IPS-15b (cell line): ENCODE data around the gene MRPL30.

Source experiments
- H3K27me3 ChIP-seq: one replicate; pipeline ENCODE4 v1.6.1; 2013; ENCODE audit warnings: low read length; ENCODE audit not compliant: control insufficient read depth, insufficient read depth
- H3K36me3 ChIP-seq: one replicate; pipeline ENCODE4 v1.6.1; 2013; ENCODE audit warnings: low read length; ENCODE audit not compliant: control insufficient read depth, insufficient read depth
- H3K4me1 ChIP-seq: one replicate; pipeline ENCODE4 v1.6.1; 2013; ENCODE audit warnings: mild to moderate bottlenecking, low read length; ENCODE audit not compliant: control insufficient read depth, insufficient read depth
- H3K4me3 ChIP-seq: one replicate; pipeline ENCODE4 v1.5.1; 2013; ENCODE audit warnings: low read depth, low read length
- H3K9ac ChIP-seq: one replicate; pipeline ENCODE4 v1.6.1; 2013; ENCODE audit warnings: low read depth, mild to moderate bottlenecking, low read length
- H3K9me3 ChIP-seq: one replicate; pipeline ENCODE4 v1.6.1; 2013; ENCODE audit warnings: mild to moderate bottlenecking, low read length; ENCODE audit not compliant: control insufficient read depth, insufficient read depth

MRPL30 gene

GRCh38 chr2:99240431-99240830 lies 59.4 kb downstream of the MRPL30 start:
- no peak overlapping the region for H3K4me3 ChIP-seq
- H3K4me1 ChIP-seq, result no peaks in the 10 kb centered on the region
- no peak overlapping the region for H3K9ac ChIP-seq
- no peaks in the 10 kb centered on the region for H3K9me3 ChIP-seq
- no peaks in the 10 kb centered on the region for H3K36me3 ChIP-seq
- no peaks in the 10 kb centered on the region for H3K27me3 ChIP-seq

GRCh38 chr2:99242151-99242550 lies 61.2 kb downstream of the MRPL30 start:
- Histone ChIP-seq H3K27me3 (no peaks in the 10 kb centered on the region), H3K36me3 (no peaks in the 10 kb centered on the region), H3K4me3 (no peak overlapping the region), H3K9me3 (no peaks in the 10 kb centered on the region), H3K9ac (no peak overlapping the region), H3K4me1 (no peaks in the 10 kb centered on the region)
